CD4-positive, alpha-beta T cell treated with Interleukin-6 at 100 ng/mL for 8 hours (primary cell): ENCODE data around the gene CRYBA4.

Source experiments
- DNase-seq: peaks from one replicate; pipeline ENCODE4 v3.0.0-alpha.2; 2020; ENCODE audit warnings: mixed read lengths, low spot score

The CRYBA4 gene

GRCh38 chr22:26660961-26661578, 39.3 kb downstream of the CRYBA4 start:
- no peak for DNase-seq

DNA sequence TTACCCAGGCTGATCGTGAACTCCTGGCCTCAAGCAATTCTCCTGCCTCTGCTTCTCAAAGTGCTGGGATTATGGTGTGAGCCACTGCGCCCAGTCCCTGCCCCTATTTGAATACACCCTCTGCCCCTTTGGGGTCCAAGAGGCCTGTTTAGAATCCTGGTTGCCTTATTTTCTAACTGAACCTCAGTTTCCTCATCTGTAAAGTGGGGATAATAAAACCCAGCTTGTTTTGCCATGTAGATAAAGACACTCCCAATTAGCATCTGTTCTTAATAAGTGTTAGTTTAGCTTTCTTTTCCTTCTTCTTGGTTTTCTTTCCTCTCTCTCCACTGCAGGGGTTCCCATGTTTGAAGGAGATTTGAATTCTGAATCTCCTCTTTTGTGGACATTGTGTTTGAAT, 40.4 kb downstream of the CRYBA4 start:
- DNase-seq = no peak

DNA sequence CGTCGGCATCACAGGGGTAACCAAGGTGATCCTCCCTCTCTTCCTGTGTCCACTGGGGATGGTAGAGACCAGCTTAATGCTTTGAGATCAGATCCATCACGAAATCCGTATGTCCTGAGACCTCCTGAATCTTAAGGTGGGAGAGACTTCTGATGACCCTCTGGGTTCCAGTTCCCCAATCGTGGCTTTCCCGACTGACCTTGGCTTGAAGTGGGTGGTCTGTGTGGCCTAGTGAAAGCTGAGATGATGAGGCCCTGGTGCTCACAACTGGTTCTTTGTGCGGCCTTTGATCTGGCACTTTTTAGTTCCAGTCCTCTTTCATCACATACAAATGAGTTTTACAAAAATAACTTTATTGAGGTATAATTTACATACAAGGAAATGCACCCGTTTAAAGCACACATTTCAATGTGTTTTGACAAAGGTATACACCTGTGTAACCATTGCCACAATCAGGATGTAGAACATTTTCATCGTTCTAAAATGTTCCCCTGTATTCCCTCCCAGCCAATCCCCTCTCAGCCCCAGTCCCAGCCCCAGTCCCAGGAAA, 41.7 kb downstream of the CRYBA4 start:
- DNase-seq = no peak

GRCh38 chr22:26665813-26666231, 44.1 kb downstream of the CRYBA4 start:
- DNase-seq = no peak

GRCh38 chr22:26667140-26667539, 45.4 kb downstream of the CRYBA4 start:
- no peak for DNase-seq

DNA sequence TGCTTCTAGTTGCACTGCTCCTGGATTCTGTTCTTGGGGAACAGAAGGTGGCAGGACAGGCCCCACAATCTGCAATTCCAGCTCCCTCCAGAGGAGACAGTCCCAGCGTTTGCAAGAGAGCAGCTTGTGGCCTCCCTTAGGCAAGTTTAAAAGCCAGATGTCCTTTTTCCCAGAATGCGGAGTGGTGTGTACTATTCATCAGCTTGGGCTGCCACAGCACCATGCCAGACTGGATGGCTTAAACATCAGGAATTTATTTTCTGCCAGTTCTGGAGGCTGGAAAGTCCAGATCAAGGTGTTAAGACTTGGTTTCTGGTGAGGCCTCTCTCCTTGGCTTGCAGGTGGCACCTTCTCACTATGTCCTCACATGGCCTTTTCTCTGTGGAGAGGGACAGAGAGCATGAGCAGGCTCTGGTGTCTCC, 47.3 kb downstream of the CRYBA4 start:
- no peak for DNase-seq

DNA sequence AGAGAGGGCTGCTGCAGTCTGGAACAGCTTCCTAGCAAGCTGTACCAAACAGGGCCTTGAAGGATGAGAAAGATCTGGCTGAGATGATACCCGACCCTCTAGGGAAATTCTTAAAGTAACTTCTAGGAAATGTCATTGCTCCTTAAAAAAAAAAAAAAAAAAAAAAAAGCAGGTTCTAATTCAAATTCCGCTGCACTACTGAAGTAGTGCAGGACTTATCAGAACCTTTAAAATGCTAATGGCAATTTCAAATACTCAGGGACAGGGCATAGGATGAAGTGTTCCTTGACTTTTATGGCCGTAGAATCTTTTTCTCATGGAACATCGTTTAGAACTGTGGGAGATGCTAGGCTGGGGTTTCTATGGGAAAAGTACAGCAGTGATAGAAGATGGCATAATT, 48.7 kb downstream of the CRYBA4 start:
- DNase-seq = no peak

DNA sequence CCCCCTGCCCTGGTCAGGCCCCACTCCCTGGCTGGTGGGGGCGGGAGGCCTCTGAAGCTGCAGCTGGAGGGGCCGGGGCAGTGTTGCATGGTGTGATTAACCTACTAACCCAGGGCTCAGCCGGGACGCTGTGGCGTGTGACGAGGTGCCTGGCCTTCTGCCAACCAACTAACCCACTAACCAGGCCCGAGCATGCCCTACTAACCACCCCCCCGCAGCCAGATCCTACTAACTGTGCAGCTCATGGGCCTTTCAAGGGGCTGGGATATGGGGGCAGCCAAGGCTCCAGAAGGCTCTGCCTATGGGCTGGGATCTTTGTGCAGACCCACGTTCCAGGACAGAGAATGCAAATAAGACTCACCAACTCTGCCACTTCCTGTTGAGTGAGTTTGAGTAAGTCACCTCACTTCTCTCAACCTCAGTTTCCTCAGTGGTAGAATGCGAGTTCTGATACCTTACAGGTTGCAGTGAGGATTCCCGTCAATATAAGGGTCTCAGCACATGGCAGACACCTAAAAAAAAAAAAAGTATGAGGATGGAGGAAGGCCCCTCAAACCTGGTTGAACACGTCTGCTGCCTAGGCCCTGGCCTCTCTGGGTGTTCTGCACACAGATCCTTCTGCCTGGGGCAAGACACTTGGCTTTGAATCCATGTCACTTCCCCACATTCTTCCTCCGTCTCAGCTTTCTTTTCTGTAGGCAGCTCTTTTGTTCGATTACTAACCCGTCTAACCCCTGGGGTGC, 49.7 kb downstream of the CRYBA4 start:
- peak; percentile 69 for DNase-seq

GRCh38 chr22:26672060-26672471, 50.3 kb downstream of the CRYBA4 start:
- DNase-seq = no peak

DNA sequence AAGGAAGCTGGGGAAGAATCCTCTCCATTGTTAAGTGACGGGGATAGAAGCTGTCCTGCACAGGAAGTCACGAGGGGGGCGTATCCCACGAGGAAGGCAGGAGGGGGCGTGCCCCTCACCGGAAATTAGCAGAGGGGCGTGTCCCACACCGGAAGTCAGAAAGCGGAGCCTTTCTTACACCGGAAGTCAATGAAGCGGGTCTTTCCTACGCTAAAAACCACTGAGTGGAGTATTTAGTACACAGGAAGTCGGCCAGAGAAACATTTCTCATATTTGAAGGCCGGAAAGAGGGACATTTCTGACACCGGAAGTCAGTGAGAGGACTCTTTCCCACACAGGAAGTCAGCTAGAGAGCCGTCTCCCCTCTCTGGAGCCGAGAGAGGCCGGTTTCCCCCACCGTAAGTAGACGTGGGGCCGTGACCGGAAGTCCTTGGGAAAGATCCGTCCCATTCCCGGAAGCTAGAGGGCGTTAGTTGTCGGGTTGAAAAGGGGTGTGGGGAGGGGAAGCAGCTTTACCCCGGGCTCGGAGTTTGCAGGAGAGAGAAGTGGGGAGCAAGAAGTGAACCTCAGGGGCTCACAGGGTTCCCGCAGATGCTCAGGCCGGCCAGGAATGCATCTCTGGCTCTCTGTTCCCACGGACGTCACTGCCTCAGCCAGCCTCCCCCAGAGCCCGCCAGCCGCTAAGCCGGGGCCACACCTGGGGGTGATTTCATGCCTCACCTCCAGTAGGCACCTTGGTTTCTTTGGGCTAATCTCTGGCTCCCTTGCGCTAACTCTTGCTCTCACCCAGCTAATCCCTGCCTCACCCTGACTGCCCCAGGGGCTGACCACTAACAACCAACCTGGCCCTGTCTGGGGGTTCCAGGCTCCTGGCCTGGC, 51.1 kb downstream of the CRYBA4 start:
- peak; percentile 94 for DNase-seq

DNA sequence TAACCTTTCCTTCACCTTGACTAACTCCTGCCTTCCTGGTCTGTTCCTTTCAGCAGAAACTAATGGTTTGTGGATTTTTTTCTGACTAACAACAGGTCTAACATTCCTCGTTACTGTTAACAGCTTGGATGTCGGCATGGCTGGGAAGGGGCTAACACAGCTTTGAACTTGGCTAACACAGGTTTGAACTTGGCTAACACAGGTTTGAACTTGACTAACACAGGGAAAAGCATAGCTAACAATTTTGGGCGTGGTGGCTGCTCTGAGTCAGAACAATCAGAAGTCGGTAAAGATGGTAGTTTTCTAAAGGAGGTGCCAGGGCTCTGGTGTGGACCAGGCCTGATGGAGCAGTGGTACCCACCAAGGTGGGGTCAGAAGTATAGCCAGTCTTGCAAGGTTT, 51.7 kb downstream of the CRYBA4 start:
- peak; percentile 24 for DNase-seq

GRCh38 chr22:26674211-26675190, 52.7 kb downstream of the CRYBA4 start:
- DNase-seq = peak; percentile 26

DNA sequence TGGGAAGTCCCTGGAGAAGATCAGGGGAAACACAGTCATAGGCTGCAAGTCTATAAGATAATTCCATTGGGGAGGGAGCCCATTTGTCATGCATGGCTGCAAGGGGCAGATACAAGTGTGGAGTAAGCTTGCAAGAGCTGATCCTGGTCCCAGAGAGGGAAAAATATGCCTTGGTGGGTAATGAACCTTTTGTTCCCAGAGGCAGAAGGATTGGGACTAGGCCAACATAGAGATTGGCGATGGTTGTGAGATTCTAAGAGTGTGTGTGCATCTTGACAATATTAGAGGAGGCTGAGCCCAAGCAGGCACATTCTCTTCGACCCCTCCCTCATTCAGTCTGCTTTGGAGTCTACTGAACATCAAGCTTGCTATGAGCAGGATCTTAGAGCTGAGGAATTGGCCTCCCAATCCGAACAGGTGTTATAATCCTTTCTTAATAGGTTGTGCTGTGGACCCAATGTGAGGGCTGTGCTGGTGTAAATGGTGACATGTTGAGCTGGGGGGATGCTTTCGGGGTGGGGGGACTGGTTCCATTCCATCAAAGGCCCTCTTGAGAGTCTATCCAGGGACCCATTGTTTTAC, 54.0 kb downstream of the CRYBA4 start:
- no peak for DNase-seq

DNA sequence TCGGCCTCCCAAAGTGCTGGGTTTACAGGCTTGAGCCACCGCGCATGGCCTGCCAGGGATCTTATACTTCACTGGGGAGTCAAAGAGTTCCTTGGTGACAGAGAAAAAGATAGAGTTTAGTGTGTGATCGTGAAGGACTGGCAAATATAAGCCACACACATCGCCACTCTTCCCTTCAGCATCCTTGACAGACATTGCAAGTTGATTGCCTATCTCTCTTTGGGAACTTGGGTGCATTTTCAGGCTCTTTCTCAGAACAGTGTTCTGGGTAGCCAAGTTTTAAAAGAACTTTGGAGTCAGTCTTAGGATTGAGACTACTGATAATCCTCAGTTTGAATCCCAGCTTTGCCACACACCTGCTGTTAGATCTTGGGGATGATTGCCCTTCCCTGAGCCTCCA, 55.5 kb downstream of the CRYBA4 start:
- DNase-seq = no peak

DNA sequence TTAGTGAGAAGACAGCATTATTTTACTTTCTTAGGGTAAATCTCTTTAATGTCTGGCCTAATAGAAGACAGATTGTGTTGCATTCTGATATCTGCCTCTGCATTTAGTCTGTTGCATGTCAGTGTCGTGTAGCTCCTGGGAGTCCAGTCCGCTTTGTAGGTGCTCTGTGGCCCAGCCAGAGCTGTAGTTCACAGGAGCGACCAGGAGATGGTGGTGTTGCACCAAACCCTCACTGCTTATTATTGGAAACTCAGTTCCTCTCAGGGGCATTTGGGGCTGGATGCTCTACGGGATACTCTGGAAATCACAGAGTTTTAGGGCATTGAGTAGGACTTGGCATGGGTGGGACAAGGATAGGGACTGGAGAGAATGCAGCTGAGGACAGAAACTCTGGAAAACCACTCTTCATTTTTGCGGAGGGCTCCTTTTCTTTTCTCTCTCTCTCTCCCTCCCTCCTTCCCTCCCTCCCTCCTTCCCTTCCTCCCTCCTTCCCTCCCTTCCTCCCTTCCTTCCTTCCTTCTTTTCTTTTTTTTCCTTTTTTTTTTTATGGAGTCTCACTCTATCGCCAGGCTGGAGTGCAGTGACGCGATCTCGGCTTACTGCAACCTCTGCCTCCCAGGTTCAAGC, 57.4 kb downstream of the CRYBA4 start:
- peak; percentile 65 for DNase-seq
